ENCODE data around the gene KIRREL3.

DNA sequence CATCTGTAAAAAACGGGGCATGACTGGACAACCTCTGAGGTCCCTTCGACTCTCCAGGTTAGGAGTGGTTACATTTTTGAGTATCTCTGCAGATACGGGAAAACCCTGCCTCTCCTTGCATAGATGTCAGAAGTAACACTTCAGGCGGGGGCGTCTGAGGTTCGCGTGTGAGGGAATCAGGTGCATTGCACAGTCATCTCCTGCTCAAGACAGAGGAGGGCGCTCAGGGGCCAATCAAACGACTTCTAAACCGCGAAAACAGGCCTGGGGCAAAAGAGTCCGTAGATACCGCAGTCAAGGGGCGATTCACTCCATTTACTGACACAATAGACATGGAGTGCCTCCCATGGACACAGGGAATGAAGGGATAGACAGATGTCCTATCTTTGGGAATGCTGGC lies 31.7 kb downstream of the KIRREL3 start:
- TF ChIP-seq POLR2AphosphoS5 (IDR thresholded peaks at IDR 0.05; ENCODE audit: low read depth, low read length) = no peak
- no peak for TF ChIP-seq POLR2A (IDR thresholded peaks at IDR 0.05; ENCODE audit: low read depth, low read length)
